ENCODE data around the gene S100B.

DNA sequence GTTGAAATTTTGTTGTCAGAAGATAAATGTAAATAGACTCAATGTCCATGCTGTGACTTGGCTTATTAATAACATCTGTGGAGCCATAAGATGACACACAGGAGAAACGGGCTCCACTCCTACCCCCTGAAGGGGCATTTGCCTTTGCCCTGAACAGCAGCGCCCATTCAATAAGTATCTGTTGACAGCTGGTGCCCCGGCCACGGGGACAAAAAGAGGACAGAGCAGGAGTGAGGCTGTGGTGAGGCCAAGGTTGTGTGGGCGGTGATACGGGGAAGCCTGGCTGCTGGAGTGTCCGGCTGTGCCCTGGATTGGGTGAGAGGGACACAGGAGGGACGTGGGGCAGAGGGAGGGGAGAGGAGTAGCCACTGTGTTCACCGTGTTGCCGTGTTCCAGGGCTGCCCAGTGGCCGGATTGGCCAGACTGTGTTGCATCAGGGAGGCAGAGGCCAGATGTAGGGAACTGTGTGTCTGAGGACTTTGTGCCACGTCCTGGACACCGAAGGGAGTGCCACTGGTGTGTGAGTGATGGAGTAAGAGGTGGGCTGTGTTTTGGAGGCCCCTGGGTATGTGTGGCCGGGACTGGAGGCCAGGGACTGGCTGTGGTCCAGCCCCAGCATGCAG, 45.7 kb upstream of the S100B start:
- TF ChIP-seq, protein P1, sequence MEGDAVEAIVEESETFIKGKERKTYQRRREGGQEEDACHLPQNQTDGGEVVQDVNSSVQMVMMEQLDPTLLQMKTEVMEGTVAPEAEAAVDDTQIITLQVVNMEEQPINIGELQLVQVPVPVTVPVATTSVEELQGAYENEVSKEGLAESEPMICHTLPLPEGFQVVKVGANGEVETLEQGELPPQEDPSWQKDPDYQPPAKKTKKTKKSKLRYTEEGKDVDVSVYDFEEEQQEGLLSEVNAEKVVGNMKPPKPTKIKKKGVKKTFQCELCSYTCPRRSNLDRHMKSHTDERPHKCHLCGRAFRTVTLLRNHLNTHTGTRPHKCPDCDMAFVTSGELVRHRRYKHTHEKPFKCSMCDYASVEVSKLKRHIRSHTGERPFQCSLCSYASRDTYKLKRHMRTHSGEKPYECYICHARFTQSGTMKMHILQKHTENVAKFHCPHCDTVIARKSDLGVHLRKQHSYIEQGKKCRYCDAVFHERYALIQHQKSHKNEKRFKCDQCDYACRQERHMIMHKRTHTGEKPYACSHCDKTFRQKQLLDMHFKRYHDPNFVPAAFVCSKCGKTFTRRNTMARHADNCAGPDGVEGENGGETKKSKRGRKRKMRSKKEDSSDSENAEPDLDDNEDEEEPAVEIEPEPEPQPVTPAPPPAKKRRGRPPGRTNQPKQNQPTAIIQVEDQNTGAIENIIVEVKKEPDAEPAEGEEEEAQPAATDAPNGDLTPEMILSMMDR (IDR thresholded peaks at IDR 0.05) = no peak
- no peak for TF ChIP-seq POLR2A (IDR thresholded peaks at IDR 0.05)

Measured in Peyer's patch (tissue), 4 donors.